PC-9 (cell line): ENCODE results near the gene AIRE.

Experiments used
- EZH2 ChIP-seq: fragments of 200-600 bp; sonication (generic); IDR thresholded peaks from 2 replicates; pipeline ENCODE4 v1.8.0; 2017; ENCODE audit warnings: antibody characterized with exemption, low read depth
- TF ChIP-seq, protein P1 (sequence below): fragments of 200-600 bp; sonication (generic); conservative IDR thresholded peaks from 2 replicates; pipeline ENCODE4 v1.6.1; 2017; ENCODE audit warnings: mixed run types, antibody characterized with exemption, mild to moderate bottlenecking, moderate library complexity

DNA sequence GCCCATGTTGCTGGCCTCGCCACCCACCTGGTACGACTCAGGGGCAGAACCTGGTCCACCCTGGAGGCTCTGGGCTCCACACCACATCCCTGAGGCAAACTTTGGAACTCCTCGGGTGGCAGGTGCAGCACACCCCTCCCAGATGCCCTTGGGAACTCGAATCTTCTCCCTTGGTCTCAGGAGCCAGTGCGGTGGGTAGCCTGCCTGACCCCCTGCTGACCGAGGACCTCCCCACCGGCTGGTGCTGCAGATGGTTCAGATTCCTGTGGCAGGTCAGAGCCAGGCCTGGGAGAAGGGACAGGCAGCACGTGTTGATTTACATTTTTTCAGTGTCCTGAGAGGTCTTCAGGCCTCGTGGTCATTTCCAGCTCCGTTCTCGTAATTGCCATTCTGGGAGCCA is 59.8 kb downstream of the AIRE start:
- no peak for TF ChIP-seq EZH2
- TF ChIP-seq, protein P1, sequence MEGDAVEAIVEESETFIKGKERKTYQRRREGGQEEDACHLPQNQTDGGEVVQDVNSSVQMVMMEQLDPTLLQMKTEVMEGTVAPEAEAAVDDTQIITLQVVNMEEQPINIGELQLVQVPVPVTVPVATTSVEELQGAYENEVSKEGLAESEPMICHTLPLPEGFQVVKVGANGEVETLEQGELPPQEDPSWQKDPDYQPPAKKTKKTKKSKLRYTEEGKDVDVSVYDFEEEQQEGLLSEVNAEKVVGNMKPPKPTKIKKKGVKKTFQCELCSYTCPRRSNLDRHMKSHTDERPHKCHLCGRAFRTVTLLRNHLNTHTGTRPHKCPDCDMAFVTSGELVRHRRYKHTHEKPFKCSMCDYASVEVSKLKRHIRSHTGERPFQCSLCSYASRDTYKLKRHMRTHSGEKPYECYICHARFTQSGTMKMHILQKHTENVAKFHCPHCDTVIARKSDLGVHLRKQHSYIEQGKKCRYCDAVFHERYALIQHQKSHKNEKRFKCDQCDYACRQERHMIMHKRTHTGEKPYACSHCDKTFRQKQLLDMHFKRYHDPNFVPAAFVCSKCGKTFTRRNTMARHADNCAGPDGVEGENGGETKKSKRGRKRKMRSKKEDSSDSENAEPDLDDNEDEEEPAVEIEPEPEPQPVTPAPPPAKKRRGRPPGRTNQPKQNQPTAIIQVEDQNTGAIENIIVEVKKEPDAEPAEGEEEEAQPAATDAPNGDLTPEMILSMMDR, result no peak
